Vagina (tissue), 2 donors: ENCODE measurements around the gene SLF2. TPM values are rescaled to one million over a fixed set of nuclear protein-coding genes. Genes with fewer than 3 reads are reported as not detected.

ENCODE experiments used
- DNase-seq, 2 donors: peaks; one replicate each; pipeline ENCODE4 v3.0.0-alpha.2; 2017; ENCODE audit errors: extremely low spot score in 2 of 2
- H3K27ac ChIP-seq: fragments of 200-600 bp; sonication (generic); one replicate; pipeline ENCODE4 v1.5.1; 2019
- H3K27me3 ChIP-seq: fragments of 200-600 bp; sonication (generic); one replicate; pipeline ENCODE4 v1.5.1; 2019
- H3K36me3 ChIP-seq, 2 donors: fragments of 200-600 bp; sonication (generic); one replicate each; pipeline ENCODE4 v1.5.1; 2017 to 2019
- H3K4me1 ChIP-seq: fragments of 200-600 bp; sonication (generic); one replicate; pipeline ENCODE4 v1.5.1; 2019
- H3K4me3 ChIP-seq, 2 donors: fragments of 200-600 bp; sonication (generic); 1 replicate in 1 of 2; 2 replicates in 1 of 2; pipeline ENCODE4 v1.5.1; 2016 to 2019
- H3K9me3 ChIP-seq: fragments of 200-600 bp; sonication (generic); one replicate; pipeline ENCODE4 v1.5.1; 2019
- CTCF ChIP-seq, 3 experiments: fragments of 450-650 bp in 2 of 3; fragments of 200-600 bp in 1 of 3; sonication (generic) in 1 of 3; IDR thresholded peaks; one replicate each; pipeline ENCODE4 v1.5.1; 2017 to 2019; ENCODE audit warnings: antibody characterized with exemption in 3 of 3, mild to moderate bottlenecking in 2 of 3, moderate library complexity in 2 of 3
- POLR2A ChIP-seq, 2 donors: fragments of 450-650 bp; IDR thresholded peaks; one replicate each; pipeline ENCODE4 v1.6.1; 2017; ENCODE audit warnings: antibody characterized with exemption in 2 of 2, mild to moderate bottlenecking in 2 of 2, moderate library complexity in 2 of 2
- POLR2AphosphoS5 ChIP-seq, 2 donors: sonication (generic); formaldehyde crosslinking; IDR thresholded peaks; one replicate each; pipeline ENCODE4 v1.9.0; 2017; ENCODE audit warnings: antibody characterized with exemption in 2 of 2, mild to moderate bottlenecking in 2 of 2, low read depth in 1 of 2; ENCODE audit not compliant: insufficient read depth in 1 of 2
- intact Hi-C: fragments of 100-400 bp; cut with DNase I; formaldehyde crosslinking; loops from one replicate; pipeline ENCODE4 v1.15.1; 2023
- total RNA-seq: library from RNA; depleted of rRNA; stranded (reverse); fragments of >200 nt; gene quantifications from one replicate; pipeline ENCODE4 v1.2.3, GENCODE V29; 2016

The SLF2 gene
- total RNA-seq, 1 donor from 2014 or later = 26.8 TPM

- peak overlapping the region; percentile 92 to 99 for H3K4me3 ChIP-seq
- H3K27ac ChIP-seq = no peak overlapping the region
- no peaks in the 10 kb centered on the region for H3K9me3 ChIP-seq
- DNase-seq = no peak
- peaks cover 0 to 37% of the 10 kb centered on the region in 2 donors for H3K36me3 ChIP-seq
- H3K4me1 ChIP-seq = peaks cover 41% of the 10 kb centered on the region
- no peaks in the 10 kb centered on the region for H3K27me3 ChIP-seq
- no peak for TF ChIP-seq POLR2AphosphoS5 (IDR thresholded peaks at IDR 0.05; ENCODE audit: insufficient read depth in 1 of 2, low read depth in 1 of 2)
- TF ChIP-seq CTCF (IDR thresholded peaks at IDR 0.05) = no peak
- no peak for TF ChIP-seq POLR2A (IDR thresholded peaks at IDR 0.05)
- intact Hi-C loops = no loop called here
These were observed 75.4 kb downstream of the SLF2 start for GRCh38 chr10:100988166-100988565.

DNA sequence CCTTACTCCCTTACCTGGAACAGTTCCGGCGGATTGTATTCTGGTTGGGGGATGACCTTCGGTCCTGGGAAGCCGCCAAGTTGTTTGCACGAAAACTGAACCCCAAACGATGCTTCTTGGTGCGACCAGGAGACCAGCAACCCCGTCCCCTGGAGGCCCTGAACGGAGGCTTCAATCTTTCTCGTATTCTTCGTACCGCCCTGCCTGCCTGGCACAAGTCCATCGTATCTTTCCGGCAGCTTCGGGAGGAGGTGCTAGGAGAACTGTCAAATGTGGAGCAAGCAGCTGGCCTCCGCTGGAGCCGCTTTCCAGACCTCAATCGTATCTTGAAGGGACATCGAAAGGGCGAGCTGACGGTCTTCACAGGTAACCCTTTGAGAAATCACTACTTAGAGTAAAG lies 76.3 kb downstream of the SLF2 start:
- Histone ChIP-seq H3K27me3 (no peaks in the 10 kb centered on the region), H3K9me3 (no peaks in the 10 kb centered on the region), H3K27ac (no peak overlapping the region), H3K36me3 (peaks cover 0 to 41% of the 10 kb centered on the region in 2 donors), H3K4me3 (no peak overlapping the region), H3K4me1 (peaks cover 41% of the 10 kb centered on the region)
- DNase-seq = no peak
- intact Hi-C loops = no loop called here
- TF ChIP-seq POLR2AphosphoS5 (IDR thresholded peaks at IDR 0.05; ENCODE audit: insufficient read depth in 1 of 2, low read depth in 1 of 2) = no peak
- no peak for TF ChIP-seq CTCF (IDR thresholded peaks at IDR 0.05)
- no peak for TF ChIP-seq POLR2A (IDR thresholded peaks at IDR 0.05)

- Histone ChIP-seq H3K36me3 (peaks cover 0 to 35% of the 10 kb centered on the region in 2 donors), H3K9me3 (no peaks in the 10 kb centered on the region), H3K4me1 (peaks cover 26% of the 10 kb centered on the region), H3K27me3 (no peaks in the 10 kb centered on the region), H3K27ac (no peak overlapping the region), H3K4me3 (no peak overlapping the region)
- DNase-seq = no peak
- no peak for TF ChIP-seq POLR2A (IDR thresholded peaks at IDR 0.05)
- TF ChIP-seq CTCF (IDR thresholded peaks at IDR 0.05) = peak; percentile 52 to 78 (median 55)
- intact Hi-C loops = loop anchor here (5.0 kb wide), 1 partner anchor 68 kb away; the partner anchor contains the start of gene KAZALD1
These were observed 81.4 kb downstream of the SLF2 start for GRCh38 chr10:100993986-100994708.

DNA sequence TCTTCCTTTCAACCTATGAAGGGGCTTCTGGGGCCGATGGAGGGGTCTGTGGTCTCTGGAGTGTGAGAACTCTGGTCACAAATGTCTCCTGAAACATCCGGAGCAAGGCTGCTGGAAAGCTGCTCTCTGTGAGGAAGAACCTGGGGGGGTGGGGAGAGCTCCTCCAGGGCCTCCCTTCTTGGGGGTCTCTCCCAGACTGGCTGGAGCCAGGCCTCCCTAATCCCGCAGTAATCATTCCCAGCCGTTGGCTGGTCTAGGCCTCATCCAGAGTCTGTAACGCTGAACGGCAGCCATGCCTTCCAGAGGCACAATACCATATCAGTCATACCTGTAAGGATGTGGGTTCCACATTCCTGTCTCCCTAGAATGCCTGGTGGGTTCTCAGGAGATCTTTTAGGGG lies 82.4 kb downstream of the SLF2 start:
- intact Hi-C loops = loop anchor here (5.0 kb wide), 1 partner anchor 83 kb away; the partner anchor contains the start of gene SLF2
- Histone ChIP-seq H3K4me3 (no peak overlapping the region), H3K9me3 (no peaks in the 10 kb centered on the region), H3K36me3 (peaks cover 0 to 27% of the 10 kb centered on the region in 2 donors), H3K27me3 (no peaks in the 10 kb centered on the region), H3K27ac (no peak overlapping the region), H3K4me1 (peaks cover 16% of the 10 kb centered on the region)
- TF ChIP-seq POLR2A (IDR thresholded peaks at IDR 0.05) = no peak
- TF ChIP-seq CTCF (IDR thresholded peaks at IDR 0.05) = no peak
- TF ChIP-seq POLR2AphosphoS5 (IDR thresholded peaks at IDR 0.05; ENCODE audit: insufficient read depth in 1 of 2, low read depth in 1 of 2) = no peak
- no peak for DNase-seq

DNA sequence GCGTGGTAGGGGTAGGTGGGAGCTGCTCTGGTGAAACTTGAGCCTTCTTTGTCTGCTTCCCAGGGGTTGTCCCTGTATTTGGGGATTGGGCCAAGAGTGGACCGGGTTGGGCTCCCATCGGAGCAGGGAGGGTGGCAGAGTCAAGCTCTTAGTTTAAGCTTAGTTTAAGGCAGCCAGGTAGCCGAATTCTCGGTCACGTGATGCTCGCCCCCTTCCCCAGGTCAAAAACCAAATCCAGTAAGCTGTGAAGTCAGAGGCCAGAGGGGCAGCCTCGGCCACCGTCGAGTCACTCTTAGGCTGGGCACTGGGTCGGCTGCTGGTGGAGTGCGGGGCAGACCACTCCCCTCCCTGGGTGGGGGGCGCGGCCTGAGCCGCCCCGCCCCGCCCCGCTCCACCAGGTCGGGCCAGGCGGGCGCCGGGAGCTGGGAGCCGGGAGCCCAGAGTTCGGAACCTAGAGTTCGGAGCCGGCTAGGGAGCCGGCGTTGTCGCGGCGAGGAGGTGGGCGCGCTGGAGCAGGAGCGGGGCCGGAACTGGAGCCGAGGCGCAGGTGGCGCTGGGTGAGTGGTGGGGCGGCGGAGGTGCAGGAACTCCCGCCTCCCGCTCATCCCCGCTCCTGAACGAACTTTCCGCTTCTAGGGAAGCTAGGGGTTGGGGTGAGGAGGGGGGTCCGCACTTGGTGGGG lies 84.1 kb downstream of the SLF2 start:
- Histone ChIP-seq H3K4me1 (peaks cover 32% of the 10 kb centered on the region), H3K36me3 (peaks cover 0 to 13% of the 10 kb centered on the region in 2 donors), H3K27ac (peak overlapping the region; percentile 100), H3K9me3 (no peaks in the 10 kb centered on the region), H3K4me3 (peak overlapping the region; percentile 79 to 92), H3K27me3 (no peaks in the 10 kb centered on the region)
- TF ChIP-seq POLR2AphosphoS5 (IDR thresholded peaks at IDR 0.05; ENCODE audit: insufficient read depth in 1 of 2, low read depth in 1 of 2) = no peak
- TF ChIP-seq CTCF (IDR thresholded peaks at IDR 0.05) = no peak
- no peak for TF ChIP-seq POLR2A (IDR thresholded peaks at IDR 0.05)
- intact Hi-C loops = loop anchor here (2.0 to 5.0 kb wide), 2 partner anchors 16 to 85 kb away; partner anchors contain the start of gene SLF2
- no peak for DNase-seq
